Cerebellar nuclear complex (tissue), 1 donor: Measurements from ENCODE around the gene COPZ2.
"Not testable (repeated sequence)": the region's sequence is repeated elsewhere in the genome, so short reads cannot be mapped to it uniquely, and the experiment has no call there.

Experiments
- DNase-seq, 2 experiments: peaks; one replicate each; lab custom pipeline; 2025; lab: John Stamatoyannopoulos, UW

Gene COPZ2

GRCh38 chr17:48006936-48007709, 30.5 kb downstream of the COPZ2 start:
- no peak for DNase-seq

DNA sequence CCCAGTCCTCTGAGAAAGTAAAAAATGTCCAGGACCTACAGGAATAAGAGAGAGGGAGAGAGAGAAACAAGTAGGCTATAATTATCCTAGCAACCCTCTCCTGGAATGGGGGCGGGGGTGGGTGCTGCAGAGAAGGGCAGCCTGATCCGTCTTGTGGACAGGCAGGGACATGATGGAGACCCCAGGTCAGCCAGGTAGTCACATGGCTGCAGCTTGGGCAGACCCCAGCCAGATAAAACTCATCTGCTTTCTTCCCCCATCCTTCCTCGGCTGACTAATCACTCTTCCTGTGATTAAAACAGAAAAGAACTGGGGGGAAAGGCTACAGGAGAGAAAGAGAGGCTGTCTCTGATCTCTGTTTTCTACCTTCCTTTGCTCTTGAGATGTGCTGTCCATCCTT, 32.6 kb downstream of the COPZ2 start:
- DNase-seq, result no peak

- DNase-seq, result no peak
Measured at GRCh38 chr17:48003417-48004151, 34.0 kb downstream of the COPZ2 start.

DNA sequence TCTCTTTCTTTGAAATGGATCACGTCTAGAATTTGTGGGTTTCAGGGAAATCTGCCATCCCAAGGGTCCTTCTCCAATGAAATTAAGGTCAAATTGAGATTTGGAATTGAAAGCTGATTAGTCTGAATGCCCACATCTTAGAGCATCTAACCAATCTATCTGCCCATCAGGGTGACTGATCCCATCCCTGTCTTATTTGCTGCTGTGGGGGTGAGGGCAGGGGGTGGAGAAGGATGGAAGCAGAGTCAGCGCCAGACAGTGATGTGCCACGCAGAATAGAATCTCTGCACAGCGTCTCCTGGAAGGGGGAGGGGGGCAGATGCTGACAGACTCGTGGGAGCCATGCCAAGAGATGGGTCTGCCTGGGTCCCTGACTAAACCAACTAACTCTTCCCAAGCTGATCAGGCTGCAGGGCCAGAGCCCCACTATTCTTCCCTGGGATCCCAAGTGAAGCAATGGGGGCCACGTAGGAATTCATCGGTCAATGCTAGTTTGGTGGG, 34.6 kb downstream of the COPZ2 start:
- DNase-seq, result no peak

GRCh38 chr17:48002266-48002915, 35.2 kb downstream of the COPZ2 start:
- DNase-seq, result no peak

DNA sequence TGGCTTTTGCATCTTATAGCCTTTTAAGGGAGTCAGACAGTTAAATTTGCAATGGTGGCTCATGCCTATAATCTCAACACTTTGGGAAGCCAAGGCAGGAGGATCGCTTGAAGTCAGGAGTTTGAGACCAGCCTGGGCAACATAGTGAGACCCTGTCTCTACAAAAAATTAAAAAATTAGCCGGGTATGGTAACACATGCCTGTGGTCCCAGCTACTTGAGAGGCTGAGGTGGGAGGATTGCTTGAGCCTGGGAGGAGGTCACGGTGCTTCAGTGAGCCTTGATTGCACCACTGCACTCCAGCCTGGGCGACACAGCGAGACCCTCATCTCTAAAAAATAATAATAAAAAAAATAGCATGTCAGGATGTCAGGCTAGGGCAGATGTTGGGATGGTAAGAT, 35.9 kb downstream of the COPZ2 start:
- not testable (repeated sequence) for DNase-seq

- no peak for DNase-seq
Measured at GRCh38 chr17:48001197-48001596, 36.4 kb downstream of the COPZ2 start.

- no peak for DNase-seq
Measured at GRCh38 chr17:47999582-47999981, 38.0 kb downstream of the COPZ2 start.

DNA sequence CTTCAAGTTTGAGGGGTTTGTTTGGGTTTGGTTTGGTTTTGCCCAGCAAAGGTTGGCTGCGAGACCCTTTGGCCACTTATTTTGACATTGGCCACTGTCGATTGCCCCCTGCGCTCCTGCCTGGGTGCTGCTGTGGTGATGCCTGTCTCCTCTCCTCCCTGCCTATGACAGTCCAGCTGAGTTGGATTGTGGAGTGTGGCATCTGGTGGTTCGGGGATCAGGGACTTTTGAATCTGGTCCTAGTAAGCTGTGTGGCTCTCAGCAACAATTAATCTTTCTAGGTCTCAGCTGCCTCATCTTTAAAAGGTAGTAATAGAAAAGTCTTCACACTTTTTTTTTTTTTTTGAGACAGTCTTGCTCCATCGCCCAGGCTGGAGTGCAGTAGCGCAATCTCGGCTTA, 39.6 kb downstream of the COPZ2 start:
- DNase-seq, result no peak

DNA sequence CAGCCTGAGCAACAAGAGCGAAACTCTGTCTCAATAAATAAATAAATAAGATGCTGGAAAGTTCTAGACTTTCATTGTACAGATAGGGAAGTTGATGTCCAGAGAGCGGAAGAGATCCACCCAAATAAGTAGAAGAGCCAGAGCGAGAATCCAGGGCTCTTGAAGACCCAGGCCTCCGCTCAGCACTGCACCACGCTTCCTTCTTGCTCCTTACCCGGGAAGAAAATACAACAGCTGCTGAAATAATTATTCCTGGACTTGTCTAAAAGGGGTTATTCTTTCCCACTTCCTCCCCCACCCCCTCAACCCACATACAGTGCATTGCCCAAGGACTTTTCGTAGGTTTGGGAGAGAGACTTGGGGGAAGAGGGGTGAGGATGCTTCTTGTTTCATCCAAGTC, 40.0 kb downstream of the COPZ2 start:
- DNase-seq, result no peak

- no peak for DNase-seq
Measured at GRCh38 chr17:47996201-47996600, 41.4 kb downstream of the COPZ2 start.

- DNase-seq, result no peak
Measured at GRCh38 chr17:47995241-47995935, 42.2 kb downstream of the COPZ2 start.

- DNase-seq, result no peak
Measured at GRCh38 chr17:47994724-47995123, 42.9 kb downstream of the COPZ2 start.

GRCh38 chr17:47993964-47994363, 43.6 kb downstream of the COPZ2 start:
- DNase-seq, result no peak

- no peak for DNase-seq
Measured at GRCh38 chr17:47993031-47993564, 44.5 kb downstream of the COPZ2 start.

GRCh38 chr17:47992216-47992615, 45.4 kb downstream of the COPZ2 start:
- no peak for DNase-seq

DNA sequence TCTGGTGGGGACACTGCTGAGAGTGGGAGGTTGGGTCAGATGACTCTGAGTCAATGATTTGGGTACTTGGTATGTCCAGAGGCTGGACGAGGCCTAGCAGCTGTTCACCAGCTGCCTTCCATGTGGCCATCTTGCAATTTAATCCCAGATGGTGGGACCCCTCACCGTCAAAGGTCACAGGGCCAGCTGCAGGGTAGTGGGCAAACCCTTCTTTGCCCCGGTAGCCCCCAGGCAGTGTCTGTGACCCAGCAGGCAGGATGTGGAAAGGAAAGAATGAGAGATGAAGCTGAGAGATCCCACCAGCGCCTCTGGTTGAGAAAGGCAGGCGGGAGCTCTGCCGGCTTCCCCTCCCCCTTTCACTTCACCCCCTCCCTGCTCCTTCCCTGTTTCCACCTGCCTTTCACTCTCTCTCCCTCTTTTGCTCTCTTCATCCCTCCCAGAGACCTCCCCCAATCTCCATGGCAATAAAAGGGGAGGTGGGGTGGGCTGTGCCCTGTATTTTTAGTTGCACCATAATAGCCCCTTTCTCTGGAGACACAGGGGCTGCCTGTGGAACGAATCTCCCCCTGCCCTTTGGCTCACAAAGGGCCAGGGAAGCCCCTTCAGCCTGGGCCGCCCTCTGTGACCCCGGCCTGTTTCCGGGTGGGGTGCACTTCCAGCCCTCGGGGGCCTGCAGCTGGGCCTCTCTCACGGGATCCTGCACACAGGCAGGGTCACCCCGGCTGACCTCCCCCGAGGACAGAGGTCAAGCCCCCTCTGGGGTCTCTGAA, 46.5 kb downstream of the COPZ2 start:
- no peak for DNase-seq

GRCh38 chr17:47989700-47990099, 47.9 kb downstream of the COPZ2 start:
- DNase-seq, result no peak

- no peak for DNase-seq
Measured at GRCh38 chr17:47989159-47989558, 48.4 kb downstream of the COPZ2 start.

- DNase-seq, result not testable (repeated sequence)
Measured at GRCh38 chr17:47988445-47988844, 49.2 kb downstream of the COPZ2 start.

GRCh38 chr17:47987240-47987835, 50.3 kb downstream of the COPZ2 start:
- no peak for DNase-seq
